ENCODE data around the gene HABP2. TPM values are rescaled to one million over a fixed set of nuclear protein-coding genes. Genes with fewer than 3 reads are reported as not detected.

The HABP2 gene
- total RNA-seq, 1 donor from 2014 or later, result under 0.01 TPM

GRCh38 chr10:113538151-113538550, 14.7 kb upstream of the HABP2 start:
- Histone ChIP-seq H3K36me3 (ENCODE audit: control insufficient read depth in 3 of 3, insufficient read depth in 3 of 3, low read length in 3 of 3) (no peaks in the 10 kb centered on the region), H3K4me1 (ENCODE audit: control insufficient read depth in 3 of 3, insufficient read depth in 3 of 3, low read length in 3 of 3) (peaks cover 12 to 16% (median 13%) of the 10 kb centered on the region in 3 donors), H3K9ac (ENCODE audit: low read depth in 1 of 3, low read length in 3 of 3) (no peak overlapping the region), H3K4me3 (ENCODE audit: low read length in 3 of 3) (no peak overlapping the region), H3K27me3 (ENCODE audit: control insufficient read depth in 3 of 3, insufficient read depth in 3 of 3, low read length in 3 of 3) (peaks cover 0 to 4% (median 0%) of the 10 kb centered on the region in 3 donors), H3K27ac (ENCODE audit: low read depth, low read length) (no peak overlapping the region), H3K9me3 (ENCODE audit: control insufficient read depth in 3 of 3, low read length in 3 of 3) (no peaks in the 10 kb centered on the region)

GRCh38 chr10:113539789-113540188, 13.1 kb upstream of the HABP2 start:
- Histone ChIP-seq H3K4me3 (ENCODE audit: low read length in 3 of 3) (no peak overlapping the region), H3K9ac (ENCODE audit: low read depth in 1 of 3, low read length in 3 of 3) (no peak overlapping the region), H3K4me1 (ENCODE audit: control insufficient read depth in 3 of 3, insufficient read depth in 3 of 3, low read length in 3 of 3) (peaks cover 12 to 16% (median 13%) of the 10 kb centered on the region in 3 donors), H3K27ac (ENCODE audit: low read depth, low read length) (no peak overlapping the region), H3K36me3 (ENCODE audit: control insufficient read depth in 3 of 3, insufficient read depth in 3 of 3, low read length in 3 of 3) (no peaks in the 10 kb centered on the region), H3K9me3 (ENCODE audit: control insufficient read depth in 3 of 3, low read length in 3 of 3) (no peaks in the 10 kb centered on the region), H3K27me3 (ENCODE audit: control insufficient read depth in 3 of 3, insufficient read depth in 3 of 3, low read length in 3 of 3) (peaks cover 0 to 3% (median 0%) of the 10 kb centered on the region in 3 donors)

- Histone ChIP-seq H3K36me3 (ENCODE audit: control insufficient read depth in 3 of 3, insufficient read depth in 3 of 3, low read length in 3 of 3) (no peaks in the 10 kb centered on the region), H3K9me3 (ENCODE audit: control insufficient read depth in 3 of 3, low read length in 3 of 3) (no peaks in the 10 kb centered on the region), H3K9ac (ENCODE audit: low read depth in 1 of 3, low read length in 3 of 3) (no peak overlapping the region), H3K4me3 (ENCODE audit: low read length in 3 of 3) (no peak overlapping the region), H3K27ac (ENCODE audit: low read depth, low read length) (no peak overlapping the region), H3K27me3 (ENCODE audit: control insufficient read depth in 3 of 3, insufficient read depth in 3 of 3, low read length in 3 of 3) (no peaks in the 10 kb centered on the region), H3K4me1 (ENCODE audit: control insufficient read depth in 3 of 3, insufficient read depth in 3 of 3, low read length in 3 of 3) (peaks cover 12 to 16% (median 13%) of the 10 kb centered on the region in 3 donors)
Measured at GRCh38 chr10:113540845-113541548, 11.9 kb upstream of the HABP2 start.

- Histone ChIP-seq H3K9me3 (ENCODE audit: control insufficient read depth in 3 of 3, low read length in 3 of 3) (no peaks in the 10 kb centered on the region), H3K4me3 (ENCODE audit: low read length in 3 of 3) (no peak overlapping the region), H3K9ac (ENCODE audit: low read depth in 1 of 3, low read length in 3 of 3) (no peak overlapping the region), H3K4me1 (ENCODE audit: control insufficient read depth in 3 of 3, insufficient read depth in 3 of 3, low read length in 3 of 3) (peaks cover 12 to 16% (median 13%) of the 10 kb centered on the region in 3 donors), H3K27me3 (ENCODE audit: control insufficient read depth in 3 of 3, insufficient read depth in 3 of 3, low read length in 3 of 3) (no peaks in the 10 kb centered on the region), H3K27ac (ENCODE audit: low read depth, low read length) (no peak overlapping the region), H3K36me3 (ENCODE audit: control insufficient read depth in 3 of 3, insufficient read depth in 3 of 3, low read length in 3 of 3) (no peaks in the 10 kb centered on the region)
Measured at GRCh38 chr10:113541549-113541927, 11.3 kb upstream of the HABP2 start.

GRCh38 chr10:113543107-113543955, 9.5 kb upstream of the HABP2 start:
- no peak overlapping the region for H3K4me3 ChIP-seq (ENCODE audit: low read length in 3 of 3)
- H3K36me3 ChIP-seq (ENCODE audit: control insufficient read depth in 3 of 3, insufficient read depth in 3 of 3, low read length in 3 of 3), result no peaks in the 10 kb centered on the region
- H3K4me1 ChIP-seq (ENCODE audit: control insufficient read depth in 3 of 3, insufficient read depth in 3 of 3, low read length in 3 of 3), result peaks cover 12 to 16% (median 13%) of the 10 kb centered on the region in 3 donors
- H3K9me3 ChIP-seq (ENCODE audit: control insufficient read depth in 3 of 3, low read length in 3 of 3), result no peaks in the 10 kb centered on the region
- no peak overlapping the region for H3K9ac ChIP-seq (ENCODE audit: low read depth in 1 of 3, low read length in 3 of 3)
- no peak overlapping the region for H3K27ac ChIP-seq (ENCODE audit: low read depth, low read length)
- H3K27me3 ChIP-seq (ENCODE audit: control insufficient read depth in 3 of 3, insufficient read depth in 3 of 3, low read length in 3 of 3), result no peaks in the 10 kb centered on the region

GRCh38 chr10:113544392-113544791, 8.5 kb upstream of the HABP2 start:
- no peak overlapping the region for H3K4me3 ChIP-seq (ENCODE audit: low read length in 3 of 3)
- no peaks in the 10 kb centered on the region for H3K27me3 ChIP-seq (ENCODE audit: control insufficient read depth in 3 of 3, insufficient read depth in 3 of 3, low read length in 3 of 3)
- no peaks in the 10 kb centered on the region for H3K9me3 ChIP-seq (ENCODE audit: control insufficient read depth in 3 of 3, low read length in 3 of 3)
- no peaks in the 10 kb centered on the region for H3K36me3 ChIP-seq (ENCODE audit: control insufficient read depth in 3 of 3, insufficient read depth in 3 of 3, low read length in 3 of 3)
- no peak overlapping the region for H3K27ac ChIP-seq (ENCODE audit: low read depth, low read length)
- peaks cover 12 to 16% (median 13%) of the 10 kb centered on the region in 3 donors for H3K4me1 ChIP-seq (ENCODE audit: control insufficient read depth in 3 of 3, insufficient read depth in 3 of 3, low read length in 3 of 3)
- H3K9ac ChIP-seq (ENCODE audit: low read depth in 1 of 3, low read length in 3 of 3), result no peak overlapping the region

GRCh38 chr10:113547426-113547825, 5.4 kb upstream of the HABP2 start:
- Histone ChIP-seq H3K4me1 (ENCODE audit: control insufficient read depth in 3 of 3, insufficient read depth in 3 of 3, low read length in 3 of 3) (no peaks in the 10 kb centered on the region), H3K27ac (ENCODE audit: low read depth, low read length) (no peak overlapping the region), H3K27me3 (ENCODE audit: control insufficient read depth in 3 of 3, insufficient read depth in 3 of 3, low read length in 3 of 3) (no peaks in the 10 kb centered on the region), H3K36me3 (ENCODE audit: control insufficient read depth in 3 of 3, insufficient read depth in 3 of 3, low read length in 3 of 3) (no peaks in the 10 kb centered on the region), H3K9ac (ENCODE audit: low read depth in 1 of 3, low read length in 3 of 3) (no peak overlapping the region), H3K4me3 (ENCODE audit: low read length in 3 of 3) (no peak overlapping the region), H3K9me3 (ENCODE audit: control insufficient read depth in 3 of 3, low read length in 3 of 3) (no peaks in the 10 kb centered on the region)

GRCh38 chr10:113549856-113550255, 3.0 kb upstream of the HABP2 start:
- no peak overlapping the region for H3K4me3 ChIP-seq (ENCODE audit: low read length in 3 of 3)
- H3K27me3 ChIP-seq (ENCODE audit: control insufficient read depth in 3 of 3, insufficient read depth in 3 of 3, low read length in 3 of 3), result no peaks in the 10 kb centered on the region
- H3K27ac ChIP-seq (ENCODE audit: low read depth, low read length), result peak overlapping the region; percentile 41
- H3K9ac ChIP-seq (ENCODE audit: low read depth in 1 of 3, low read length in 3 of 3), result no peak overlapping the region
- peaks cover 0 to 5% (median 0%) of the 10 kb centered on the region in 3 donors for H3K4me1 ChIP-seq (ENCODE audit: control insufficient read depth in 3 of 3, insufficient read depth in 3 of 3, low read length in 3 of 3)
- no peaks in the 10 kb centered on the region for H3K9me3 ChIP-seq (ENCODE audit: control insufficient read depth in 3 of 3, low read length in 3 of 3)
- no peaks in the 10 kb centered on the region for H3K36me3 ChIP-seq (ENCODE audit: control insufficient read depth in 3 of 3, insufficient read depth in 3 of 3, low read length in 3 of 3)

GRCh38 chr10:113550365-113550764, 2.5 kb upstream of the HABP2 start:
- no peaks in the 10 kb centered on the region for H3K36me3 ChIP-seq (ENCODE audit: control insufficient read depth in 3 of 3, insufficient read depth in 3 of 3, low read length in 3 of 3)
- H3K9me3 ChIP-seq (ENCODE audit: control insufficient read depth in 3 of 3, low read length in 3 of 3), result no peaks in the 10 kb centered on the region
- H3K27ac ChIP-seq (ENCODE audit: low read depth, low read length), result peak overlapping the region; percentile 41
- no peak overlapping the region for H3K9ac ChIP-seq (ENCODE audit: low read depth in 1 of 3, low read length in 3 of 3)
- peaks cover 0 to 5% (median 0%) of the 10 kb centered on the region in 3 donors for H3K4me1 ChIP-seq (ENCODE audit: control insufficient read depth in 3 of 3, insufficient read depth in 3 of 3, low read length in 3 of 3)
- no peaks in the 10 kb centered on the region for H3K27me3 ChIP-seq (ENCODE audit: control insufficient read depth in 3 of 3, insufficient read depth in 3 of 3, low read length in 3 of 3)
- H3K4me3 ChIP-seq (ENCODE audit: low read length in 3 of 3), result no peak overlapping the region

GRCh38 chr10:113552014-113552413, 839 bp upstream of the HABP2 start:
- Histone ChIP-seq H3K9me3 (ENCODE audit: control insufficient read depth in 3 of 3, low read length in 3 of 3) (no peaks in the 10 kb centered on the region), H3K27ac (ENCODE audit: low read depth, low read length) (no peak overlapping the region), H3K27me3 (ENCODE audit: control insufficient read depth in 3 of 3, insufficient read depth in 3 of 3, low read length in 3 of 3) (no peaks in the 10 kb centered on the region), H3K9ac (ENCODE audit: low read depth in 1 of 3, low read length in 3 of 3) (no peak overlapping the region), H3K4me3 (ENCODE audit: low read length in 3 of 3) (no peak overlapping the region), H3K4me1 (ENCODE audit: control insufficient read depth in 3 of 3, insufficient read depth in 3 of 3, low read length in 3 of 3) (peaks cover 0 to 5% (median 0%) of the 10 kb centered on the region in 3 donors), H3K36me3 (ENCODE audit: control insufficient read depth in 3 of 3, insufficient read depth in 3 of 3, low read length in 3 of 3) (no peaks in the 10 kb centered on the region)

Measured in skeletal muscle tissue (tissue), 4 donors.